Measurements from ENCODE around the gene PLAA.

PLAA gene

GRCh38 chr9:26946753-26947727 is at the start of gene PLAA:
PLAA (minus strand) TSS chr9:26947242; CDS start chr9:26947045, 197 bp downstream.
- Mint-ChIP-seq H3K36me3 (peaks cover 6% of the 10 kb centered on the region), H3K27me3 (peaks cover 3% of the 10 kb centered on the region), H3K27ac (peak within 1 kb of the TSS; percentile 99), H3K4me1 (ENCODE audit: low read depth) (peaks cover 41% of the 10 kb centered on the region), H3K4me3 (peak within 1 kb of the TSS; percentile 95), H3K9me3 (ENCODE audit: low read depth) (no peaks in the 10 kb centered on the region)

- Mint-ChIP-seq H3K4me1 (ENCODE audit: low read depth) (no peaks in the 10 kb centered on the region), H3K36me3 (peaks cover 2% of the 10 kb centered on the region), H3K4me3 (no peak overlapping the region), H3K27me3 (no peaks in the 10 kb centered on the region), H3K27ac (no peak overlapping the region), H3K9me3 (ENCODE audit: low read depth) (no peaks in the 10 kb centered on the region)
Observed at GRCh38 chr9:26995810-26996209, 48.8 kb upstream of the PLAA start.

GRCh38 chr9:26983340-26983739 is 36.3 kb upstream of the PLAA start:
- no peaks in the 10 kb centered on the region for H3K27me3 Mint-ChIP-seq
- no peak overlapping the region for H3K27ac Mint-ChIP-seq
- H3K4me1 Mint-ChIP-seq (ENCODE audit: low read depth) = no peaks in the 10 kb centered on the region
- peaks cover 16% of the 10 kb centered on the region for H3K36me3 Mint-ChIP-seq
- no peaks in the 10 kb centered on the region for H3K9me3 Mint-ChIP-seq (ENCODE audit: low read depth)
- no peak overlapping the region for H3K4me3 Mint-ChIP-seq

GRCh38 chr9:26975728-26976707 is 29.0 kb upstream of the PLAA start:
- H3K27ac Mint-ChIP-seq = no peak overlapping the region
- no peaks in the 10 kb centered on the region for H3K9me3 Mint-ChIP-seq (ENCODE audit: low read depth)
- no peak overlapping the region for H3K4me3 Mint-ChIP-seq
- no peaks in the 10 kb centered on the region for H3K27me3 Mint-ChIP-seq
- no peaks in the 10 kb centered on the region for H3K4me1 Mint-ChIP-seq (ENCODE audit: low read depth)
- H3K36me3 Mint-ChIP-seq = peaks cover 6% of the 10 kb centered on the region

- Mint-ChIP-seq H3K4me1 (ENCODE audit: low read depth) (no peaks in the 10 kb centered on the region), H3K27me3 (no peaks in the 10 kb centered on the region), H3K27ac (no peak overlapping the region), H3K36me3 (peaks cover 11% of the 10 kb centered on the region), H3K4me3 (no peak overlapping the region), H3K9me3 (ENCODE audit: low read depth) (no peaks in the 10 kb centered on the region)
Observed at GRCh38 chr9:26974927-26975326, 27.9 kb upstream of the PLAA start.

- no peak overlapping the region for H3K4me3 Mint-ChIP-seq
- H3K27ac Mint-ChIP-seq = no peak overlapping the region
- no peaks in the 10 kb centered on the region for H3K4me1 Mint-ChIP-seq (ENCODE audit: low read depth)
- H3K27me3 Mint-ChIP-seq = no peaks in the 10 kb centered on the region
- H3K36me3 Mint-ChIP-seq = peaks cover 15% of the 10 kb centered on the region
- H3K9me3 Mint-ChIP-seq (ENCODE audit: low read depth) = no peaks in the 10 kb centered on the region
Observed at GRCh38 chr9:26973989-26974388, 26.9 kb upstream of the PLAA start.

- Mint-ChIP-seq H3K4me3 (no peak overlapping the region), H3K4me1 (ENCODE audit: low read depth) (peaks cover 7% of the 10 kb centered on the region), H3K27ac (no peak overlapping the region), H3K36me3 (peaks cover 18% of the 10 kb centered on the region), H3K9me3 (ENCODE audit: low read depth) (no peaks in the 10 kb centered on the region), H3K27me3 (no peaks in the 10 kb centered on the region)
Observed at GRCh38 chr9:26971721-26972120, 24.7 kb upstream of the PLAA start.

- peaks cover 34% of the 10 kb centered on the region for H3K4me1 Mint-ChIP-seq (ENCODE audit: low read depth)
- H3K27ac Mint-ChIP-seq = peak overlapping the region; percentile 94
- H3K36me3 Mint-ChIP-seq = no peaks in the 10 kb centered on the region
- H3K27me3 Mint-ChIP-seq = no peaks in the 10 kb centered on the region
- H3K9me3 Mint-ChIP-seq (ENCODE audit: low read depth) = no peaks in the 10 kb centered on the region
- H3K4me3 Mint-ChIP-seq = peak overlapping the region; percentile 94
Observed at GRCh38 chr9:26956860-26957233, 9.8 kb upstream of the PLAA start.

GRCh38 chr9:26955921-26956859 is 9.1 kb upstream of the PLAA start, which contains the start of gene IFT74:
IFT74 (plus strand) TSS chr9:26956412; CDS start chr9:26961968, 5,556 bp downstream.
- Mint-ChIP-seq H3K4me1 (ENCODE audit: low read depth) (peaks cover 32% of the 10 kb centered on the region), H3K27me3 (no peaks in the 10 kb centered on the region), H3K9me3 (ENCODE audit: low read depth) (no peaks in the 10 kb centered on the region), H3K4me3 (peak within 1 kb of the TSS; percentile 94), H3K36me3 (no peaks in the 10 kb centered on the region), H3K27ac (peak within 1 kb of the TSS; percentile 94)

GRCh38 chr9:26955222-26955903 is 8.3 kb upstream of the PLAA start:
- peak overlapping the region; percentile 94 for H3K27ac Mint-ChIP-seq
- peaks cover 32% of the 10 kb centered on the region for H3K4me1 Mint-ChIP-seq (ENCODE audit: low read depth)
- peak overlapping the region; percentile 94 for H3K4me3 Mint-ChIP-seq
- H3K36me3 Mint-ChIP-seq = no peaks in the 10 kb centered on the region
- no peaks in the 10 kb centered on the region for H3K9me3 Mint-ChIP-seq (ENCODE audit: low read depth)
- H3K27me3 Mint-ChIP-seq = no peaks in the 10 kb centered on the region

GRCh38 chr9:26954050-26954508 is 7.0 kb upstream of the PLAA start:
- Mint-ChIP-seq H3K9me3 (ENCODE audit: low read depth) (no peaks in the 10 kb centered on the region), H3K27me3 (peaks cover 3% of the 10 kb centered on the region), H3K36me3 (no peaks in the 10 kb centered on the region), H3K4me1 (ENCODE audit: low read depth) (peaks cover 32% of the 10 kb centered on the region), H3K27ac (peak overlapping the region; percentile 61), H3K4me3 (peak overlapping the region; percentile 32)

GRCh38 chr9:26951794-26952193 is 4.8 kb upstream of the PLAA start:
- peaks cover 3% of the 10 kb centered on the region for H3K27me3 Mint-ChIP-seq
- no peaks in the 10 kb centered on the region for H3K36me3 Mint-ChIP-seq
- H3K4me3 Mint-ChIP-seq = no peak overlapping the region
- H3K9me3 Mint-ChIP-seq (ENCODE audit: low read depth) = no peaks in the 10 kb centered on the region
- peaks cover 26% of the 10 kb centered on the region for H3K4me1 Mint-ChIP-seq (ENCODE audit: low read depth)
- no peak overlapping the region for H3K27ac Mint-ChIP-seq

- Mint-ChIP-seq H3K27ac (no peak overlapping the region), H3K9me3 (ENCODE audit: low read depth) (no peaks in the 10 kb centered on the region), H3K4me3 (no peak overlapping the region), H3K36me3 (no peaks in the 10 kb centered on the region), H3K27me3 (peaks cover 3% of the 10 kb centered on the region), H3K4me1 (ENCODE audit: low read depth) (peaks cover 26% of the 10 kb centered on the region)
Observed at GRCh38 chr9:26950521-26950920, 3.5 kb upstream of the PLAA start.
